Measurements from ENCODE around the gene LMNB1.

- TF ChIP-seq CTCF (IDR thresholded peaks at IDR 0.05) (no peak), POLR2A (IDR thresholded peaks at IDR 0.05) (no peak)
These were observed 75.2 kb downstream of the LMNB1 start for GRCh38 chr5:126852091-126852571.
